NK-92 (cell line): Measurements from ENCODE around the gene PTDSS2.
"Not testable (repeated sequence)": the region's sequence is repeated elsewhere in the genome, so short reads cannot be mapped to it uniquely, and the experiment has no call there.

Experiments used
- DNase-seq: peaks from one replicate; lab custom pipeline; 2025; ENCODE audit not compliant: unreplicated experiment; lab: John Stamatoyannopoulos, UW

The PTDSS2 gene

GRCh38 chr11:464316-464715, 14.2 kb downstream of the PTDSS2 start:
- no peak for DNase-seq

GRCh38 chr11:465896-466530, 15.9 kb downstream of the PTDSS2 start:
- DNase-seq, result no peak

GRCh38 chr11:468036-468435, 18.0 kb downstream of the PTDSS2 start:
- no peak for DNase-seq

- no peak for DNase-seq
Measured at GRCh38 chr11:468493-468892, 18.4 kb downstream of the PTDSS2 start.

GRCh38 chr11:469026-469683, 19.1 kb downstream of the PTDSS2 start:
- DNase-seq, result not testable (repeated sequence)

- no peak for DNase-seq
Measured at GRCh38 chr11:469684-470560, 19.8 kb downstream of the PTDSS2 start.

GRCh38 chr11:471468-472145, 21.5 kb downstream of the PTDSS2 start:
- no peak for DNase-seq

- DNase-seq, result no peak
Measured at GRCh38 chr11:472272-472671, 22.2 kb downstream of the PTDSS2 start.

- DNase-seq, result no peak
Measured at GRCh38 chr11:472816-473215, 22.7 kb downstream of the PTDSS2 start.

GRCh38 chr11:473415-473814, 23.3 kb downstream of the PTDSS2 start:
- DNase-seq, result no peak

- no peak for DNase-seq
Measured at GRCh38 chr11:473962-474785, 24.1 kb downstream of the PTDSS2 start.

- no peak for DNase-seq
Measured at GRCh38 chr11:474914-475506, 24.9 kb downstream of the PTDSS2 start.

- DNase-seq, result no peak
Measured at GRCh38 chr11:475941-476340, 25.9 kb downstream of the PTDSS2 start.

- DNase-seq, result no peak
Measured at GRCh38 chr11:476416-476815, 26.3 kb downstream of the PTDSS2 start.

GRCh38 chr11:477052-477715, 27.1 kb downstream of the PTDSS2 start:
- DNase-seq, result no peak

GRCh38 chr11:479311-479710, 29.2 kb downstream of the PTDSS2 start:
- no peak for DNase-seq

GRCh38 chr11:484616-485015, 34.5 kb downstream of the PTDSS2 start:
- DNase-seq, result no peak

GRCh38 chr11:486189-486588, 36.1 kb downstream of the PTDSS2 start:
- no peak for DNase-seq

GRCh38 chr11:487571-488021, 37.5 kb downstream of the PTDSS2 start:
- no peak for DNase-seq

- no peak for DNase-seq
Measured at GRCh38 chr11:488062-488461, 38.0 kb downstream of the PTDSS2 start.
